Gastroesophageal sphincter (tissue), 4 donors: ENCODE results near the gene SEMA3C. TPM values are rescaled to one million over a fixed set of nuclear protein-coding genes. Genes with fewer than 3 reads are reported as not detected.

Experiments used
- ATAC-seq: fragments of 150-250 bp; one replicate; pipeline ENCODE4 v1.9.1; 2016; ENCODE audit warnings: mild to moderate bottlenecking, moderate library complexity
- H3K27ac ChIP-seq, 4 donors: fragments of 200-600 bp; sonication (generic) in 3 of 4; 1 replicate in 3 of 4; 2 replicates in 1 of 4; pipeline ENCODE4 v1.5.1; 2016 to 2019
- H3K27me3 ChIP-seq: fragments of 200-600 bp; sonication (generic); one replicate; pipeline ENCODE4 v1.5.1; 2019
- H3K36me3 ChIP-seq, 2 donors: fragments of 200-600 bp; sonication (generic); one replicate each; pipeline ENCODE4 v1.5.1; 2019; ENCODE audit warnings: control low read depth in 1 of 2
- H3K4me1 ChIP-seq, 3 donors: fragments of 200-600 bp; sonication (generic); 1 replicate in 2 of 3; 2 replicates in 1 of 3; pipeline ENCODE4 v1.5.1; 2016 to 2019; ENCODE audit warnings: control low read depth in 2 of 3
- H3K4me3 ChIP-seq, 2 donors: fragments of 200-600 bp; sonication (generic); one replicate each; pipeline ENCODE4 v1.5.1; 2019; ENCODE audit warnings: mild to moderate bottlenecking in 1 of 2, moderate library complexity in 1 of 2
- H3K9me3 ChIP-seq, 3 donors: fragments of 200-600 bp; sonication (generic); one replicate each; pipeline ENCODE4 v1.5.1; 2017 to 2019; ENCODE audit warnings: control low read depth in 2 of 3
- EP300 ChIP-seq: sonication (generic); formaldehyde crosslinking; IDR thresholded peaks from one replicate; pipeline ENCODE4 v1.6.1; 2017; ENCODE audit warnings: antibody characterized with exemption, mild to moderate bottlenecking
- POLR2A ChIP-seq, 2 donors: fragments of 450-650 bp; IDR thresholded peaks; one replicate each; pipeline ENCODE4 v1.6.1; 2017; ENCODE audit warnings: antibody characterized with exemption in 2 of 2, mild to moderate bottlenecking in 2 of 2, moderate library complexity in 1 of 2
- POLR2AphosphoS5 ChIP-seq: sonication (generic); formaldehyde crosslinking; IDR thresholded peaks from one replicate; pipeline ENCODE4 v1.6.1; 2017; ENCODE audit warnings: antibody characterized with exemption
- WGBS, 2 donors: methylation state at CpG; one replicate each; pipeline ENCODE4 v1.1.5; 2018; ENCODE audit warnings: low coverage in 1 of 2; 5-methylcytosine and 5-hydroxymethylcytosine counted together
- total RNA-seq, 4 donors: library from RNA; depleted of rRNA; stranded (reverse); fragments of >200 nt; gene quantifications; one replicate each; pipeline ENCODE4 v1.1.0, GENCODE V29; 2016
- TF ChIP-seq, protein P1 (sequence below), 4 experiments: fragments of 200-600 bp in 2 of 4; fragments of 450-650 bp in 2 of 4; sonication (generic) in 1 of 4; IDR thresholded peaks; one replicate each; pipeline ENCODE4 v1.5.1; 2017 to 2019; ENCODE audit warnings: antibody characterized with exemption in 4 of 4, mild to moderate bottlenecking in 2 of 4, moderate library complexity in 2 of 4

Gene SEMA3C
- total RNA-seq, 4 donors from 2014 or later: 115 to 189 (median 160) TPM

DNA sequence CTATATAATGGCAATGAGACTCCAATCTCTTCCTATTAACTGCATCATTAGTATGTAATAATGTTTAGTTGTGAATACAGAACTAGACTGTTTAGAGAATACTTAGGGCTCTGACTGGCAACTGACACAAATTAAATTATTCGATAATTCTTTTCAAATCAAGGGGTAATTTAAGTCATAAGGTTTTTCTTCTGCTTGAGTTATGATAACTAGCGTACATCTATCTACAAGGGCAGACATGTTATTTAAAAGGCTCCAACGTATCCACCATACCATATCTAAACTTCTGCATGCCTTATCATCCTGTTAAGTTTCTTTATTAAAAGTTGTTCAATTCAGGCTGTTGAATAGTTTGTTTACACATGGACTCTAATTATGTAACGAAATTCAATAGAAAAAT is 11.2 kb downstream of the SEMA3C start:
- no peaks in the 10 kb centered on the region for H3K9me3 ChIP-seq
- no peak for ATAC-seq
- no peak for TF ChIP-seq EP300
- TF ChIP-seq POLR2AphosphoS5: no peak
- TF ChIP-seq, protein P1, sequence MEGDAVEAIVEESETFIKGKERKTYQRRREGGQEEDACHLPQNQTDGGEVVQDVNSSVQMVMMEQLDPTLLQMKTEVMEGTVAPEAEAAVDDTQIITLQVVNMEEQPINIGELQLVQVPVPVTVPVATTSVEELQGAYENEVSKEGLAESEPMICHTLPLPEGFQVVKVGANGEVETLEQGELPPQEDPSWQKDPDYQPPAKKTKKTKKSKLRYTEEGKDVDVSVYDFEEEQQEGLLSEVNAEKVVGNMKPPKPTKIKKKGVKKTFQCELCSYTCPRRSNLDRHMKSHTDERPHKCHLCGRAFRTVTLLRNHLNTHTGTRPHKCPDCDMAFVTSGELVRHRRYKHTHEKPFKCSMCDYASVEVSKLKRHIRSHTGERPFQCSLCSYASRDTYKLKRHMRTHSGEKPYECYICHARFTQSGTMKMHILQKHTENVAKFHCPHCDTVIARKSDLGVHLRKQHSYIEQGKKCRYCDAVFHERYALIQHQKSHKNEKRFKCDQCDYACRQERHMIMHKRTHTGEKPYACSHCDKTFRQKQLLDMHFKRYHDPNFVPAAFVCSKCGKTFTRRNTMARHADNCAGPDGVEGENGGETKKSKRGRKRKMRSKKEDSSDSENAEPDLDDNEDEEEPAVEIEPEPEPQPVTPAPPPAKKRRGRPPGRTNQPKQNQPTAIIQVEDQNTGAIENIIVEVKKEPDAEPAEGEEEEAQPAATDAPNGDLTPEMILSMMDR (IDR thresholded peaks at IDR 0.05): no peak
- no peak for TF ChIP-seq POLR2A (IDR thresholded peaks at IDR 0.05)
- H3K4me3 ChIP-seq: no peak overlapping the region
- no peaks in the 10 kb centered on the region for H3K27me3 ChIP-seq
- peaks cover 5 to 46% (median 6%) of the 10 kb centered on the region in 3 donors for H3K4me1 ChIP-seq
- 61% methylated on average over 4 of the region's 4 CpGs for WGBS, 2 donors
- no peaks in the 10 kb centered on the region for H3K36me3 ChIP-seq
- H3K27ac ChIP-seq: no peak overlapping the region

DNA sequence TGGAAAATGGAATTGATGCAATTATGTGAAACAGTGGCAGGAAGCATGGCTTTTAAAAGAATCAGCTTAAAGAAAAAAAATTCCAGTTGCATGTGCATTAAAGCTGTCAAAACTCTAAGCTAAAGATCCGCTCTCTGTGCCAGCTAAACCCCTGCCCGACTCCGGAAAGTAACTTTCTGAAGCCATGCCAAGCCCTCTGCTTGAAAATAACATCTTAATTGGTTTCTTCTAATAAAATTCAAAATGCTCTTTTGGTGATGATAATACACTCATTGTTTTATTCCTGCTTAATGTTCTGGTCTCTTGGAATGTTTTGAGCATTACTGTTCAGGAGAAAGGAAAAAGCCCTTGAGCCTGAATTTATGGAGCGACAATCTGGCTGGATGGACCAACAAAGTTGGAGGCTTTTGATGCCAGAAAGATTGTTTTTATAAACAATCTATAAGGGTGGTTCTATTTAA is 11.7 kb downstream of the SEMA3C start:
- Histone ChIP-seq H3K9me3 (no peaks in the 10 kb centered on the region), H3K4me3 (no peak overlapping the region), H3K27ac (no peak overlapping the region), H3K36me3 (no peaks in the 10 kb centered on the region), H3K4me1 (peaks cover 5 to 46% (median 6%) of the 10 kb centered on the region in 3 donors), H3K27me3 (no peaks in the 10 kb centered on the region)
- TF ChIP-seq POLR2A (IDR thresholded peaks at IDR 0.05) (no peak), POLR2AphosphoS5 (no peak), EP300 (no peak)
- TF ChIP-seq, protein P1 (IDR thresholded peaks at IDR 0.05): no peak
- WGBS, 2 donors: 41 to 73% methylated on average over 4 of the region's 4 CpGs
- ATAC-seq: no peak

DNA sequence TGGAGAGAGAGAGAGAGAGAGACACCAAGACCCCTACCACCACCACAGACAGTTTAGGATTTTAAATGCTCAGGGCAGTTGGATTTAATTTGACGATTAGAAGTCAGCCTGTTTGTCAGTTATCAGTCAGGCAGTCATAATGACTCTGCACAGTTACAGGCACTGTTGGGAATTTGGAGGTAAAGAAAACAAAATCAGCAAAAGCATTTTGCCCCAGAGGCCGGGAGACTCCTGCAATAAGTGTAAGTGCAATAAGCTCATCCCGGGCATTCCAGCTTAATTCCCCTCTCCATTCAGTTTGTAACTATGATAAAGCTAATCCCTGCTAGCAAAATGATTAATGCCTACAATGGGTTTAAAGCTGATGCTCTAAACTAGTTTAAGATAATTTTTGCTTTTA is 13.5 kb downstream of the SEMA3C start:
- no peak for TF ChIP-seq EP300
- no peak for TF ChIP-seq POLR2AphosphoS5
- no peak for TF ChIP-seq POLR2A (IDR thresholded peaks at IDR 0.05)
- TF ChIP-seq, protein P1 (IDR thresholded peaks at IDR 0.05): no peak
- H3K4me1 ChIP-seq: peaks cover 5 to 52% (median 6%) of the 10 kb centered on the region in 3 donors
- ATAC-seq: no peak
- no peaks in the 10 kb centered on the region for H3K36me3 ChIP-seq
- no peaks in the 10 kb centered on the region for H3K27me3 ChIP-seq
- H3K27ac ChIP-seq: peak overlapping the region in 2 of 4 donors; percentile 11 to 33
- H3K9me3 ChIP-seq: no peaks in the 10 kb centered on the region
- WGBS, 2 donors: 20 to 23% methylated on average over 3 of the region's 3 CpGs
- no peak overlapping the region for H3K4me3 ChIP-seq

DNA sequence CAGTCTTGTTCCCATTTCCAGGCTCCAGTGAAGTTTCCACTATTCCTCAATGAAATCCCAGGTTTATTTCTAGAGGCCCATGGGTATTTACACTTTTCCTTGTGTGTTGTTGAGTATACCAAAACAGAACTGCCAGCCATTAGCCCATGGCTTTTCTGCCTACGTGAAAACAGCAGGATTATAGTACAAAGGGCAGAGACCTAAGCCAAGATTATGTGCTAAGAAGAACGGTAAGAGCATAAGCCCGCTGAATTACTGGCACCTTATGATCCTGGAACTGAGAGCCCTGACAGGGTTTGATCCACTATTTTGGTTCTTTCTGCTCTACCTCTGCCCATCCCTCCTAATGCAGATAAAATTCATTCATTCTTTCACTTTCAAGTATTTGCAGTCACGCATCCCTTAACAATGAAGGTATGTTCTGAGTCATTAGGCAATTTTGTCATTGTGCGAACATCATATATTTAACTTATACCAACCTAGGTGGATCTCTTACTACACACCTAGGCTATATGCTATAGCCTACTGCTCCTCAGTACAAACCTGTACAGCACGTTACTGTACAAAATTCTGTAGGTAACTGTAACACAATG is 16.0 kb downstream of the SEMA3C start:
- H3K27me3 ChIP-seq: no peaks in the 10 kb centered on the region
- H3K9me3 ChIP-seq: no peaks in the 10 kb centered on the region
- WGBS, 2 donors: 88 to 91% methylated on average over 6 of the region's 6 CpGs
- no peak overlapping the region for H3K4me3 ChIP-seq
- peak overlapping the region in 3 of 4 donors; percentile 5 to 27 (median 7) for H3K27ac ChIP-seq
- no peak for ATAC-seq
- TF ChIP-seq EP300 (no peak), POLR2AphosphoS5 (no peak), POLR2A (IDR thresholded peaks at IDR 0.05) (no peak)
- TF ChIP-seq, protein P1 (IDR thresholded peaks at IDR 0.05): no peak
- peaks cover 5 to 57% (median 6%) of the 10 kb centered on the region in 3 donors for H3K4me1 ChIP-seq
- peaks cover 0 to 6% of the 10 kb centered on the region in 2 donors for H3K36me3 ChIP-seq

DNA sequence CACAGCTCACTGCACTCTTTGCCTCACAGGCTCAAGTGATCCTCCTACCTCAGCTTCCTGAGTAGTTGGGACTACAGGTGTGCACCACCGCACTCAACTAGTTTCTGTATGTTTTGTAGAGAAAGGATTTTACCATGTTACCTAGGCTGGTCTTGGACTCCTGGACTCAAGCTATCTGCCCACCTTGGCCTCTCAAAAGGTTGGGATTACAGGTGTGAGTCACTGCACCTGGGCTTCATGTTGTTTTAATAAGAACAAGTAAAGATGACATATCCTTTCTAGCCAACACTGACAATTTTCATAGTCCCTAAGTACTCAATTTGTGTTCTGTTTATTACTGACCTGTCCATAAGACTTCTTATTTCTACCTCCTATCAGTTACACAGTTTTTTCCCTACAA is 16.8 kb downstream of the SEMA3C start:
- Histone ChIP-seq H3K9me3 (no peaks in the 10 kb centered on the region), H3K27me3 (no peaks in the 10 kb centered on the region), H3K36me3 (peaks cover 0 to 6% of the 10 kb centered on the region in 2 donors), H3K4me1 (peaks cover 5 to 54% (median 5%) of the 10 kb centered on the region in 3 donors), H3K27ac (peak overlapping the region in 2 of 4 donors; percentile 42 to 66), H3K4me3 (no peak overlapping the region)
- ATAC-seq: no peak
- TF ChIP-seq, protein P1 (IDR thresholded peaks at IDR 0.05): no peak
- TF ChIP-seq POLR2A (IDR thresholded peaks at IDR 0.05): no peak
- no peak for TF ChIP-seq EP300
- 100% methylated on average over 1 of the region's 1 CpG for WGBS, 2 donors
